ENCODE data around the gene RNASEH2A.

GRCh38 chr19:12799742-12800465 is 6.5 kb upstream of the RNASEH2A start:
- no peak for TF ChIP-seq POLR2A (IDR thresholded peaks at IDR 0.05; ENCODE audit: low read depth, low read length)
- no peak for TF ChIP-seq POLR2AphosphoS5 (IDR thresholded peaks at IDR 0.05; ENCODE audit: low read depth, low read length)
- no peak for TF ChIP-seq TAF1 (IDR thresholded peaks at IDR 0.05; ENCODE audit: borderline replicate concordance, low read depth, low read length)

All from GM12892 (cell line).